Measurements from ENCODE around the gene TTC21B.

TTC21B gene

GRCh38 chr2:165927774-165928173, 25.8 kb downstream of the TTC21B start:
- Histone ChIP-seq H3K36me3 (ENCODE audit: control insufficient read depth in 1 of 2, insufficient read depth in 2 of 2, low read length in 2 of 2) (peaks cover 9 to 43% of the 10 kb centered on the region in 2 donors), H3K9me3 (ENCODE audit: control insufficient read depth in 1 of 2, low read length in 2 of 2) (no peaks in the 10 kb centered on the region), H3K4me1 (ENCODE audit: control insufficient read depth in 1 of 2, insufficient read depth in 2 of 2, low read length in 2 of 2) (no peaks in the 10 kb centered on the region), H3K27me3 (ENCODE audit: control insufficient read depth in 1 of 2, insufficient read depth in 2 of 2, low read length in 2 of 2) (no peaks in the 10 kb centered on the region), H3K27ac (ENCODE audit: low read depth, low read length) (no peak overlapping the region), H3K9ac (ENCODE audit: low read depth in 1 of 2, low read length in 2 of 2) (no peak overlapping the region), H3K4me3 (ENCODE audit: low read depth in 1 of 2, low read length in 2 of 2) (no peak overlapping the region)

DNA sequence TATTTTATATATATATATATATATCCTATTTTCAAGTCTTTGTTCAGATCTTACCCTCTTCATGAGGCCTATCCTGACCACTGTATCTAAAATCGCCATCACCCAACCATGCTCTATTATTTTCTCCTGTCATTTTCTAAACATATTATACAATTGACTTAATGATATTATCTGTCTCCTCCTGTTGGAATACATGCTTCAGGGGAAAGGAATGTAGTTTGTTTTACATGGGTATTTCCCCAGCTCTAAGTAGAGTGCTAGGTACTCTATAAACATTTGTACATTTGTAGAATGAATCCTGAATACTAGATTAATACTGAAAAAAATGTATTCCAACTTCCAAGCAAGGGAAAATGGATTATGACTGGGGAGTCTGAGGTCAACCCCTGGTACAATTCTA, 26.2 kb downstream of the TTC21B start:
- H3K4me1 ChIP-seq (ENCODE audit: control insufficient read depth in 1 of 2, insufficient read depth in 2 of 2, low read length in 2 of 2), result no peaks in the 10 kb centered on the region
- no peak overlapping the region for H3K9ac ChIP-seq (ENCODE audit: low read depth in 1 of 2, low read length in 2 of 2)
- no peaks in the 10 kb centered on the region for H3K27me3 ChIP-seq (ENCODE audit: control insufficient read depth in 1 of 2, insufficient read depth in 2 of 2, low read length in 2 of 2)
- no peak overlapping the region for H3K4me3 ChIP-seq (ENCODE audit: low read depth in 1 of 2, low read length in 2 of 2)
- H3K27ac ChIP-seq (ENCODE audit: low read depth, low read length), result no peak overlapping the region
- H3K9me3 ChIP-seq (ENCODE audit: control insufficient read depth in 1 of 2, low read length in 2 of 2), result no peaks in the 10 kb centered on the region
- peaks cover 9 to 41% of the 10 kb centered on the region in 2 donors for H3K36me3 ChIP-seq (ENCODE audit: control insufficient read depth in 1 of 2, insufficient read depth in 2 of 2, low read length in 2 of 2)

GRCh38 chr2:165924946-165925345, 28.6 kb downstream of the TTC21B start:
- H3K27me3 ChIP-seq (ENCODE audit: control insufficient read depth in 1 of 2, insufficient read depth in 2 of 2, low read length in 2 of 2), result no peaks in the 10 kb centered on the region
- no peaks in the 10 kb centered on the region for H3K4me1 ChIP-seq (ENCODE audit: control insufficient read depth in 1 of 2, insufficient read depth in 2 of 2, low read length in 2 of 2)
- no peak overlapping the region for H3K27ac ChIP-seq (ENCODE audit: low read depth, low read length)
- H3K4me3 ChIP-seq (ENCODE audit: low read depth in 1 of 2, low read length in 2 of 2), result no peak overlapping the region
- H3K9me3 ChIP-seq (ENCODE audit: control insufficient read depth in 1 of 2, low read length in 2 of 2), result no peaks in the 10 kb centered on the region
- peaks cover 9 to 25% of the 10 kb centered on the region in 2 donors for H3K36me3 ChIP-seq (ENCODE audit: control insufficient read depth in 1 of 2, insufficient read depth in 2 of 2, low read length in 2 of 2)
- H3K9ac ChIP-seq (ENCODE audit: low read depth in 1 of 2, low read length in 2 of 2), result no peak overlapping the region

- H3K9ac ChIP-seq (ENCODE audit: low read depth in 1 of 2, low read length in 2 of 2), result no peak overlapping the region
- no peaks in the 10 kb centered on the region for H3K9me3 ChIP-seq (ENCODE audit: control insufficient read depth in 1 of 2, low read length in 2 of 2)
- H3K36me3 ChIP-seq (ENCODE audit: control insufficient read depth in 1 of 2, insufficient read depth in 2 of 2, low read length in 2 of 2), result peaks cover 6 to 31% of the 10 kb centered on the region in 2 donors
- H3K4me3 ChIP-seq (ENCODE audit: low read depth in 1 of 2, low read length in 2 of 2), result no peak overlapping the region
- H3K27ac ChIP-seq (ENCODE audit: low read depth, low read length), result no peak overlapping the region
- H3K4me1 ChIP-seq (ENCODE audit: control insufficient read depth in 1 of 2, insufficient read depth in 2 of 2, low read length in 2 of 2), result no peaks in the 10 kb centered on the region
- H3K27me3 ChIP-seq (ENCODE audit: control insufficient read depth in 1 of 2, insufficient read depth in 2 of 2, low read length in 2 of 2), result no peaks in the 10 kb centered on the region
These were observed 32.8 kb downstream of the TTC21B start for GRCh38 chr2:165920748-165921147.

DNA sequence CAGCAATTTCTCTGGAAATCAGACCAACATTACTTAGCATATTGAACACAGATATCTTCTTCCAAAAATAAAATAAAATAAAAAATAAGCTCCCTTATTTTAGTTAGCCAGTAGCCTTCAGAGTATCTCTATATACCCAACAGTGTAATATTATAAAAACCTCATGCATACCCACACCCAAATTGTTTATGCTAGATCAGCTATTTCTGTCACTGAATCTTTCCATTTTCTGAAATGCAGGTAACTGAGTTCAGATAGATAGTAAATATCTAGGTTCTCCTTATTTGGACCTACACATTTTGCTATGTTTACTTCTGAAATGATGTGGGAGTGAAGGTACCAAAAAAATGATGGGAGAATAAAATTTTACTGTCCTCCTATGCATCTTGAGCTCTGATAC, 39.9 kb downstream of the TTC21B start:
- Histone ChIP-seq H3K9me3 (ENCODE audit: control insufficient read depth in 1 of 2, low read length in 2 of 2) (no peaks in the 10 kb centered on the region), H3K4me3 (ENCODE audit: low read depth in 1 of 2, low read length in 2 of 2) (no peak overlapping the region), H3K27me3 (ENCODE audit: control insufficient read depth in 1 of 2, insufficient read depth in 2 of 2, low read length in 2 of 2) (no peaks in the 10 kb centered on the region), H3K27ac (ENCODE audit: low read depth, low read length) (no peak overlapping the region), H3K36me3 (ENCODE audit: control insufficient read depth in 1 of 2, insufficient read depth in 2 of 2, low read length in 2 of 2) (peaks cover 25 to 42% of the 10 kb centered on the region in 2 donors), H3K9ac (ENCODE audit: low read depth in 1 of 2, low read length in 2 of 2) (no peak overlapping the region), H3K4me1 (ENCODE audit: control insufficient read depth in 1 of 2, insufficient read depth in 2 of 2, low read length in 2 of 2) (no peaks in the 10 kb centered on the region)

GRCh38 chr2:165911981-165912380, 41.6 kb downstream of the TTC21B start:
- Histone ChIP-seq H3K27me3 (ENCODE audit: control insufficient read depth in 1 of 2, insufficient read depth in 2 of 2, low read length in 2 of 2) (no peaks in the 10 kb centered on the region), H3K36me3 (ENCODE audit: control insufficient read depth in 1 of 2, insufficient read depth in 2 of 2, low read length in 2 of 2) (peaks cover 20 to 31% of the 10 kb centered on the region in 2 donors), H3K9me3 (ENCODE audit: control insufficient read depth in 1 of 2, low read length in 2 of 2) (no peaks in the 10 kb centered on the region), H3K9ac (ENCODE audit: low read depth in 1 of 2, low read length in 2 of 2) (no peak overlapping the region), H3K27ac (ENCODE audit: low read depth, low read length) (no peak overlapping the region), H3K4me3 (ENCODE audit: low read depth in 1 of 2, low read length in 2 of 2) (no peak overlapping the region), H3K4me1 (ENCODE audit: control insufficient read depth in 1 of 2, insufficient read depth in 2 of 2, low read length in 2 of 2) (no peaks in the 10 kb centered on the region)

GRCh38 chr2:165911231-165911630, 42.3 kb downstream of the TTC21B start:
- Histone ChIP-seq H3K9ac (ENCODE audit: low read depth in 1 of 2, low read length in 2 of 2) (no peak overlapping the region), H3K27me3 (ENCODE audit: control insufficient read depth in 1 of 2, insufficient read depth in 2 of 2, low read length in 2 of 2) (no peaks in the 10 kb centered on the region), H3K9me3 (ENCODE audit: control insufficient read depth in 1 of 2, low read length in 2 of 2) (no peaks in the 10 kb centered on the region), H3K4me3 (ENCODE audit: low read depth in 1 of 2, low read length in 2 of 2) (no peak overlapping the region), H3K36me3 (ENCODE audit: control insufficient read depth in 1 of 2, insufficient read depth in 2 of 2, low read length in 2 of 2) (peaks cover 20 to 28% of the 10 kb centered on the region in 2 donors), H3K27ac (ENCODE audit: low read depth, low read length) (no peak overlapping the region), H3K4me1 (ENCODE audit: control insufficient read depth in 1 of 2, insufficient read depth in 2 of 2, low read length in 2 of 2) (no peaks in the 10 kb centered on the region)

DNA sequence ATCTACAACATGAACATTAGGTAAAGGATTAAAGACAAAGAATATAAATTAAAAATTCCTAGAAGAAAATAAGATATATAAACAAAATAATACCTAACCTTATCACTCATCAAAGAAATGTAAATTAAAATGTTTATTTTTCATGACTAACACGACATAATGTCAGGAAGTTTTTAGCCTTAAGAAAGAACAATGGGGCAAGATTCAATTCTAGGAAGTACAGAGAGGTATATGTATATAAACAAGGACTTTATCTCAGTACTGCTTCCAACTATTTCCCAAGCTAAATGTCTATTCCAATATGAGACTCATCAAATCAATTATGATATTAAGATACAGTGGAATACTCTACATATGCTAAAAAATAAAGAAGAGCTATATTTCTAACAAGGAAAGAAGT, 44.1 kb downstream of the TTC21B start:
- H3K4me3 ChIP-seq (ENCODE audit: low read depth in 1 of 2, low read length in 2 of 2), result no peak overlapping the region
- no peaks in the 10 kb centered on the region for H3K4me1 ChIP-seq (ENCODE audit: control insufficient read depth in 1 of 2, insufficient read depth in 2 of 2, low read length in 2 of 2)
- no peak overlapping the region for H3K9ac ChIP-seq (ENCODE audit: low read depth in 1 of 2, low read length in 2 of 2)
- H3K9me3 ChIP-seq (ENCODE audit: control insufficient read depth in 1 of 2, low read length in 2 of 2), result no peaks in the 10 kb centered on the region
- no peak overlapping the region for H3K27ac ChIP-seq (ENCODE audit: low read depth, low read length)
- H3K27me3 ChIP-seq (ENCODE audit: control insufficient read depth in 1 of 2, insufficient read depth in 2 of 2, low read length in 2 of 2), result no peaks in the 10 kb centered on the region
- H3K36me3 ChIP-seq (ENCODE audit: control insufficient read depth in 1 of 2, insufficient read depth in 2 of 2, low read length in 2 of 2), result peaks cover 9 to 15% of the 10 kb centered on the region in 2 donors

- Histone ChIP-seq H3K27ac (ENCODE audit: low read depth, low read length) (no peak overlapping the region), H3K4me3 (ENCODE audit: low read depth in 1 of 2, low read length in 2 of 2) (no peak overlapping the region), H3K36me3 (ENCODE audit: control insufficient read depth in 1 of 2, insufficient read depth in 2 of 2, low read length in 2 of 2) (no peaks in the 10 kb centered on the region), H3K4me1 (ENCODE audit: control insufficient read depth in 1 of 2, insufficient read depth in 2 of 2, low read length in 2 of 2) (peaks cover 0 to 8% of the 10 kb centered on the region in 2 donors), H3K9ac (ENCODE audit: low read depth in 1 of 2, low read length in 2 of 2) (no peak overlapping the region), H3K9me3 (ENCODE audit: control insufficient read depth in 1 of 2, low read length in 2 of 2) (no peaks in the 10 kb centered on the region), H3K27me3 (ENCODE audit: control insufficient read depth in 1 of 2, insufficient read depth in 2 of 2, low read length in 2 of 2) (no peaks in the 10 kb centered on the region)
These were observed 47.7 kb downstream of the TTC21B start for GRCh38 chr2:165905854-165906253.

DNA sequence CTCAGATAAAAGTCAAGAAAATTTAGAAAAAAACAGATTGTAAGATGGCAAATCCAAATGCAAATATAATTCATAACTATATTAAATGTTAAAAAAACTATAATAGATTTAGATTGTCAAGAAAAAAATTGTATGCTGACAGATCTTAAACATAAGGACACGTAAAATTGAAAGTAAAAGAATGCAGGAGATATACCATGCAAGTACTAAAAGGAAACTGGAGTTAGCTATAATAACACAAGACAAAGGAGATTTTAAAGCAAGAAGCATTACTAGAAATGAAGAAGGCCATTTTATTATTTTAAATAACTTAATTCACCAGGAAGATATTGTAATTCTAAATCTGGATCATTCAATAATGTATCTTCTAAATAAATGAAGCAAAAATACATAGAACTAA, 48.3 kb downstream of the TTC21B start:
- Histone ChIP-seq H3K9ac (ENCODE audit: low read depth in 1 of 2, low read length in 2 of 2) (no peak overlapping the region), H3K9me3 (ENCODE audit: control insufficient read depth in 1 of 2, low read length in 2 of 2) (no peaks in the 10 kb centered on the region), H3K27me3 (ENCODE audit: control insufficient read depth in 1 of 2, insufficient read depth in 2 of 2, low read length in 2 of 2) (no peaks in the 10 kb centered on the region), H3K4me1 (ENCODE audit: control insufficient read depth in 1 of 2, insufficient read depth in 2 of 2, low read length in 2 of 2) (peaks cover 0 to 8% of the 10 kb centered on the region in 2 donors), H3K4me3 (ENCODE audit: low read depth in 1 of 2, low read length in 2 of 2) (no peak overlapping the region), H3K27ac (ENCODE audit: low read depth, low read length) (no peak overlapping the region), H3K36me3 (ENCODE audit: control insufficient read depth in 1 of 2, insufficient read depth in 2 of 2, low read length in 2 of 2) (no peaks in the 10 kb centered on the region)

DNA sequence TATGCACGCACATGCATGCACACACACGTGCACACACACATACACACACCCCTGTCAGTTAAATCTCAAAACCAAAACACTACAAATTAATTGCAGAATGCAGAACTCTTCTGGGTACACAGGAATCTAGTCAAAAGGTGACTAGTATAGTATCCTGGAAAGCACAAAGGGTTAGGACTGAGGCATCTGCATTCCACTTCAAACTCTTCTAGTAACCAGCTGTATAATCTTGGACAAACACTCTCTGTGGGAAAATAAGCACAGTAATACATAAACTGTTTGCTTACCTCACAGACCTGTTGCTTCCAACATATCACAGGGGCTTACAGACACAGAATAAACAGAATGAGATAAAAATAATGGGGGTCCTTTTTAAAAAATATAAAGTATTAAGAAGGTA, 49.1 kb downstream of the TTC21B start:
- no peaks in the 10 kb centered on the region for H3K27me3 ChIP-seq (ENCODE audit: control insufficient read depth in 1 of 2, insufficient read depth in 2 of 2, low read length in 2 of 2)
- no peak overlapping the region for H3K27ac ChIP-seq (ENCODE audit: low read depth, low read length)
- H3K36me3 ChIP-seq (ENCODE audit: control insufficient read depth in 1 of 2, insufficient read depth in 2 of 2, low read length in 2 of 2), result peaks cover 0 to 3% of the 10 kb centered on the region in 2 donors
- H3K9me3 ChIP-seq (ENCODE audit: control insufficient read depth in 1 of 2, low read length in 2 of 2), result no peaks in the 10 kb centered on the region
- no peak overlapping the region for H3K9ac ChIP-seq (ENCODE audit: low read depth in 1 of 2, low read length in 2 of 2)
- no peak overlapping the region for H3K4me3 ChIP-seq (ENCODE audit: low read depth in 1 of 2, low read length in 2 of 2)
- H3K4me1 ChIP-seq (ENCODE audit: control insufficient read depth in 1 of 2, insufficient read depth in 2 of 2, low read length in 2 of 2), result peaks cover 0 to 8% of the 10 kb centered on the region in 2 donors
